GM19463 (cell line): Measurements from ENCODE around the gene ZNF771.
"Not testable (repeated sequence)": the region's sequence is repeated elsewhere in the genome, so short reads cannot be mapped to it uniquely, and the experiment has no call there.

Source experiments
- ATAC-seq: cut with Tn5 transposase; IDR thresholded peaks from one replicate; pipeline ENCODE4 v1.9.1; 2021; ENCODE audit warnings: mild to moderate bottlenecking, moderate library complexity; ENCODE audit not compliant: unreplicated experiment

Gene ZNF771

GRCh38 chr16:30458561-30459394 lies 51.4 kb downstream of the ZNF771 start:
- ATAC-seq, result peak; percentile 86

DNA sequence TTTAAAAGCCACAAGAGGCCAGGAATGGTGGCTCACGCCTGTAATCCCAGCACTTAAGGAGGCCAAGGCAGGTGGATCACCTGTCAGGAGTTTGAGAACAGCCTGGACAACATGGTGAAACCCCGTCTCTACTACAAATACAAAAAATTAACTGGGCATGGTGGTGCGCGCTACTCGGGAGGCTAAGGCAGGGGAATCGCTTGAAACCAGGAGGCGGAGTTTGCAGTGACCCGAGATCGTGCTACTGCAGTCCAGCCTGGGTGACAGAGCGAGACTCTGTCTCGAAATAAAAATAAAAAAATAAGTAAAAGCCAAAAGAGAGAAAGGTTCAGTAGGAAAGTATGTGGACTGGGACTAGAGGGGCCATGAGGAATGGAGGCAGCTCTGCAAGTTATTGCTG lies 52.0 kb downstream of the ZNF771 start:
- ATAC-seq, result no peak

DNA sequence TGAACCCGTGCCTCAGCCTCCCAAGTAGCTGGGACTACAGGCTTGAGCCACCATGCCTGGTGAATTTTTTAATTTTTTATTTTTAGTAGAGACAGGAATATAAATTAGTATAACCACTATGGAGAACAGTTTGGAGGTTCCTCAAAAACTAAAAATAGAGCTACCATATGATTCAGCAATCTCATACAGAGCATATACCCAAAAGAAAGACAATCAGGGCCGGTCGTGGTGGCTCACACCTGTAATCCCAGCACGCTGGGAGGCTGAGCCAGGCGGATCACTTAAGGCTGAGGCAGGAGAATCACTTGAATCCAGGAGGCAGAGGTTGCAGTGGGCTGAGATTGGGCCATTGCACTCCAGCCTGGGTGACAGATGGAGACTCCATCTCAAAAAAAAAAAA lies 54.0 kb downstream of the ZNF771 start:
- not testable (repeated sequence) for ATAC-seq

- no peak for ATAC-seq
These were observed 56.7 kb downstream of the ZNF771 start for GRCh38 chr16:30464078-30464477.
